ENCODE measurements around the gene NDUFS8. TPM values are rescaled to one million over a fixed set of nuclear protein-coding genes. Genes with fewer than 3 reads are reported as not detected.

Gene NDUFS8
- total and polyA plus RNA-seq, 2 of the 4 experiments (the other 2 are of a cell fraction): 85.9 to 131 TPM

- H3K9me3 ChIP-seq (ENCODE audit: control insufficient read depth, insufficient read depth, low read length): no peaks in the 10 kb centered on the region
- no peak overlapping the region for H3K4ac ChIP-seq (ENCODE audit: low read depth, low read length)
- H3K4me1 ChIP-seq (ENCODE audit: control insufficient read depth, insufficient read depth, low read length): no peaks in the 10 kb centered on the region
- intact Hi-C loops (cut with micrococcal nuclease) (no loop called here), in situ Hi-C loops (cut with MboI; ENCODE audit: low sequenced_read_pairs) (loop anchor here (10.0 kb wide), 1 partner anchor 113 kb away; no protein-coding TSS in a partner anchor), dilution Hi-C loops (cut with HindIII; ENCODE audit: low sequenced_read_pairs, unreplicated experiment) (no loop called here)
- CTCF ChIA-PET: no interaction called here
- H3K27me3 ChIP-seq (ENCODE audit: control insufficient read depth, insufficient read depth, low read length): no peaks in the 10 kb centered on the region
- H3K56ac ChIP-seq (ENCODE audit: extremely low read depth, insufficient read depth, low read length): no peak overlapping the region
- DNase-seq (no peak), ATAC-seq (ENCODE audit: low read depth) (no peak)
- peaks cover 29% of the 10 kb centered on the region for H3K36me3 ChIP-seq (ENCODE audit: control insufficient read depth, insufficient read depth, low read length)
- H4K8ac ChIP-seq (ENCODE audit: low read depth in 2 of 2, low read length in 2 of 2): no peak overlapping the region
- H4K91ac ChIP-seq (ENCODE audit: insufficient read depth, low read depth, low read length): no peak overlapping the region
- H2BK120ac ChIP-seq (ENCODE audit: low read depth, low read length): no peak overlapping the region
- H3K9me1 ChIP-seq (ENCODE audit: insufficient read depth, low read length): peaks cover 6% of the 10 kb centered on the region; the same call in 1 of the 2 replicates
- H3K27ac ChIP-seq (ENCODE audit: insufficient read depth, low read length): no peak overlapping the region
- 100% methylated on average over 1 of the region's 7 CpGs; no CpG with 5 or more reads in 1 of the 2 experiments for WGBS, 2 experiments (ENCODE audit: extremely low coverage in 2 of 2, insufficient read length in 1 of 2)
- H3K23ac ChIP-seq (ENCODE audit: low read depth, low read length): no peak overlapping the region
- no peak overlapping the region for H2BK20ac ChIP-seq (ENCODE audit: low read depth, low read length)
- no peak overlapping the region for H3K9ac ChIP-seq (ENCODE audit: low read depth, low read length)
- TF ChIP-seq RCOR1 (IDR thresholded peaks at IDR 0.05; ENCODE audit: insufficient replicate concordance, low read length) (no peak), BHLHE40 (IDR thresholded peaks at IDR 0.05; ENCODE audit: low read depth, low read length) (no peak), CHD1 (IDR thresholded peaks at IDR 0.05; ENCODE audit: low read depth, low read length) (no peak), NFE2L2 (IDR thresholded peaks at IDR 0.05; ENCODE audit: low read depth, low read length) (no peak), MXI1 (IDR thresholded peaks at IDR 0.05; ENCODE audit: borderline replicate concordance, low read depth, low read length) (no peak), MAFK (IDR thresholded peaks at IDR 0.05; ENCODE audit: low read depth, low read length) (no peak), POLR2A (IDR thresholded peaks at IDR 0.05; ENCODE audit: low read depth, low read length) (no peak), RFX5 (IDR thresholded peaks at IDR 0.05; ENCODE audit: low read depth, low read length) (no peak)
- no peak overlapping the region for H2AK9ac ChIP-seq (replicated peaks; ENCODE audit: low read depth, low read length, poor library complexity)
- H3K4me2 ChIP-seq (ENCODE audit: low read depth, low read length): no peak overlapping the region
- H2AFZ ChIP-seq (replicated peaks; ENCODE audit: low read length, poor library complexity): no peak overlapping the region
- no peak overlapping the region for H3K4me3 ChIP-seq (ENCODE audit: insufficient read depth, low read depth, low read length)
- no peaks in the 10 kb centered on the region; a peak in 1 of 4 replicates for H3K79me1 ChIP-seq (ENCODE audit: low read depth in 1 of 2, low read length in 2 of 2)
- no peak overlapping the region for H2BK15ac ChIP-seq (ENCODE audit: low read depth, low read length)
- no peak overlapping the region for H4K5ac ChIP-seq (ENCODE audit: low read depth, low read length)
- no peak overlapping the region for H2BK5ac ChIP-seq (ENCODE audit: low read depth, low read length, poor library complexity, severe bottlenecking)
- H3K14ac ChIP-seq (replicated peaks; ENCODE audit: low read depth, low read length): no peak overlapping the region
- H3K18ac ChIP-seq (ENCODE audit: low read depth, low read length): no peak overlapping the region
- BruUV-seq (replicated peaks): no TSS peak
- POLR2A ChIA-PET (ENCODE audit: unreplicated experiment): no interaction called here
- H2AK5ac ChIP-seq (ENCODE audit: low read depth, low read length): no peak overlapping the region
- no peaks in the 10 kb centered on the region for H4K20me1 ChIP-seq (ENCODE audit: insufficient read depth, low read length)
These were observed 31.0 kb downstream of the NDUFS8 start for GRCh38 chr11:68061508-68061907.
